ENCODE results near the gene EPS8.
A peak's percentile ranks its signal among the peaks of the same experiment; 100 is the strongest.

The EPS8 gene

DNA sequence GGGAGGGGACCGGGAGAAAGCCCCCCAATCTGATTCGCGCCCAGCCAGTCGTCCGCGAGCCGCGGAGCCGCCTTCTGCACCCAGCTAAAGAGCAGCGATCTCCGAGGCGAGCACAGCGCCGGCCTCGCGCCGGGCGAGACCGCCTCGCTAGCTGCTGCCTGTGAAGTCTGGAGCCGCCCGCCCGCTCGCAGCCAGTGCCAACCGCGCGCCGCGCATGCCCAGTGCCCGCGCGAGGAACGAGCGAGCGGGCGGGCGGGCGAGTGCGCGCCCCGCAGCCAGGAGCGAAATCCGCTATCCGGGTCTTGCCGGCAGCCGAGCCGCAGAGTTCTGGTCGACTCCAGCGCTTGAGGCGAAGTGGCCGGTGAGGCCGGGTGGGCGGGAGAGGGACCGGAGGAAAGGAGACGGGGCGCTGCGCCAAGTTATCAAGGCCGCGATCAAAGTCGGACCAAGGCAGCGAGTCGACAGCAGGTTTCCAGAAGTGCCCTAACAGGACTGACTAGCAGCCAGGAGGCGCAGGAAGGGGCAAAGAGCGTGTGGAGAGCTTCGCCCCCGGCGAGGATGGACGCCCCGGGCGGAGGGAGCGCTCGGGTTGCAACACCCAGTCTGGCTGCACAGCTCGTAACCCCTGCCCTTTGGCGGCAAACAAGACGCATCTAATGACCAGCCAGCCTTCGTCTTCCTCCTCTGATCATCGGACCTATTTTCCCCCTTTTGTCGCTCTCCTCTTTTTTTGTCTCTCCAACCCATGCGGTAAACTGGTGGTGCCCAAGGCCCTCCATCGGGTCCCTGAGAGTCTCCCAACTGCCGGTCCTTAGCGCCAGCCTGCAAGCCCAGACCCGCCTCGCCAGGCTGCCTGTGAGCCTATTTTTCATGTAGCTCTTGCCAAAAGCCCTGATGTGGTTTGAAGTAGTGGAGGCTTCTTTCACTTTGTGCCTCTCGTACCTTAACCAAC, at the start of gene EPS8:
Gene EPS8 (minus strand): TSS at position 169 of the 952 bp plus-strand sequence. CDS start 106,437 bp downstream, outside the sequence.
- DNase-seq (ENCODE audit: low read depth in 2 of 2) = peak; percentile 79 to 82

- peak; percentile 76 to 80 for DNase-seq (ENCODE audit: low read depth in 2 of 2)
Measured at GRCh38 chr12:15837141-15837790, 48.1 kb upstream of the EPS8 start.

DNA sequence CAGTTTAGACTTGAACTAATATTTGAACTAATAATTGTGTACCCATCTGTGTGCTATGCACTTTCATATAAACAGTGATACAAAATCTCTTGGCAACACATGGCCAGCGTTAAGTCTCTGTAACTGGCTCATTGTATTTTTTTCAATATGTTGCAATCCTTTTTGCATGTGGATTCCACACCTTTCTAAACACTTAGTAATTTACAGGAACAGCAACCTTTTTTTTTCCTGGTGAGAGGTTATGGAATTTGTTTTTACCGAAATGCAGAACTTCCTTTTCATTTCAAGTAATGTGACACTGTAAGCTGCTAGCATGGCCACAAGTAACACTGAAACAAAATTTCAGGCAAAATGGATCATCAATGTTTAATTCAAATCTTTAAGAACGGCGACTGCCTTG, 45.4 kb upstream of the EPS8 start:
- DNase-seq (ENCODE audit: low read depth in 2 of 2) = no peak

DNA sequence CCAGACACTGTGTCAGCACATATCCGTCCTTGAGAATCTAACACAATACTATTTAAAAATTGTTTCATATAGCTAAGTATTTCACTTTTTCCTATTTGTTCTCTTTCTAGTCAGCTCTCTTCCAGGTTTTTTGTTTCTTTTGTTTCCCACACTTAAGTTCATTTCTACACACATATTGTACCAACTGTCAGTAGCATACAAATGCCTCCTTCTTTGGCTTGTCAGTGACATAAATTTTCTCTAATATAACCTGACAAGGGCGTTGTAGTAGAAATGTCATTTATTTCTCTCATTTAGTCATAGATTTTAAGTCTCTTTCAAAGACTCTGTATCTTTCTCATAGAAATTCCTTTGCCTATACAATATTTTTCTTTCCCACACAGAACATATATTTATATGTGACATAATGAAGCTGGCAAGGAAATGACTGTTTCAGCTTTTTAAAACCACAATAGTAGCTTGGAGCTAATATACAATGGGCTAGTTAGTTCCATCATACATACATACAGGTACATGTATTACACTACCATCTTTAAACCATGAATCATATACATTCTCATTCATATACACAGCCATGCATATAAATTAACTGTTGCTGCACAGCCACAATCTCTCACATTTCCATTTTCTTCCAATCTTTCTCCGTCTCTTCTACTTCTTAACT, 42.3 kb upstream of the EPS8 start:
- DNase-seq (ENCODE audit: low read depth in 2 of 2) = no peak

DNA sequence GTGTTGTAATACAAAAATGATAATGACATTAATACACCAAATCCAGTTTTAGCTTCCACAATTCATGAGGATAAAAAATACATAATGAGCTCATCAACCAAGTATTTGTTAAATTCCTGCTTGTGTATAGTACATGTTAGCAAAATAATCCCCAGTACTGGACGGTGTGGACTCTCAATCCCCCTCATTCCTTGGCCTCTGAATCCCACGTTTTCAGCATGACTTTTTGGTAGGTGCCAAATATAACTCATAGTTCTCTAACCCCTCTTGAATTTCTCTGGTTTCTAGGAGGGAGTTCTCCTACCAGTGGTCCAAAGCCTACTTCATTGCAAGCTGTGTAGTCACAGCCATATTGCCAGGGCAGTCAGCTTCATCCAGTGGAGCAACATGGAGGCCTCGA, 41.4 kb upstream of the EPS8 start:
- DNase-seq (ENCODE audit: low read depth in 2 of 2) = peak in 1 of 2 experiments; percentile 42

- DNase-seq (ENCODE audit: low read depth in 2 of 2) = peak in 1 of 2 experiments; percentile 37
Measured at GRCh38 chr12:15829949-15830348, 40.8 kb upstream of the EPS8 start.

DNA sequence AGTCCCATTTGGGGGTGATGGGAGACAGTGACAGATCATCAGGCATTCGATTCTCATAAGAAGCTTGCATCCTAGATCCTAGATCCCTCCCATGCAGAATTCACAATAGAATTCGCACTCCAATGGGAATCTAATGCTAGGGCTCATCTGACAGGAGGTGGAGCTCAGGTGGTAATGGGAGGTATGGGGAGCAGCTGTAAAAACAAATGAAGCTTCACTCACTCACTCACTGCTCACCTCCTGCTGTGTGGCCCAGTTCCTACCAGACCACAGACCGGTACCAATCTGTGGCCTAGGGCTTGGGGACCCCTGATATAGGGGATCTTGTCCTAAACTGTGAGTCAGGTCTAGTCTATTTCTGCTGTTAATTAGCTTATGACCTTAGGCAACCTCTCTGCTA, 40.1 kb upstream of the EPS8 start:
- no peak for DNase-seq (ENCODE audit: low read depth in 2 of 2)

DNA sequence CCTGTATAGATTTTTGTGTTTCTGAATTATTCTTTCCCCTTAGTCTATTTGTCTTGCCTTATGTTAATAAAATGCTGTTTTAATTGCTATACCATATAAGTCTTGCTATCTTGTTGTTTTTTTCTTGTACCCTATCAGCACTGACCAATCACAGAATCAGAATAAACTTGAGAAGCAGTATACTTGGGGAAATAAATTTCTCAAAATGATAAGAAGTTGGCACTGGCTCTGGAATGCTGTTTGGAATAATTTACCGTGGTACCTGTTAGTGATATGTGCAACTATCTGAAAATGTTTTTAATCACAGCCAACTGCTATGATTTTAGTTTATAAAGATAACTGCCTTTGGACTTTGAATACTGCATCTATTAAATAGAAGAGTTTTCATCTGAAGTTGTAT, 37.9 kb upstream of the EPS8 start:
- DNase-seq (ENCODE audit: low read depth in 2 of 2) = no peak

DNA sequence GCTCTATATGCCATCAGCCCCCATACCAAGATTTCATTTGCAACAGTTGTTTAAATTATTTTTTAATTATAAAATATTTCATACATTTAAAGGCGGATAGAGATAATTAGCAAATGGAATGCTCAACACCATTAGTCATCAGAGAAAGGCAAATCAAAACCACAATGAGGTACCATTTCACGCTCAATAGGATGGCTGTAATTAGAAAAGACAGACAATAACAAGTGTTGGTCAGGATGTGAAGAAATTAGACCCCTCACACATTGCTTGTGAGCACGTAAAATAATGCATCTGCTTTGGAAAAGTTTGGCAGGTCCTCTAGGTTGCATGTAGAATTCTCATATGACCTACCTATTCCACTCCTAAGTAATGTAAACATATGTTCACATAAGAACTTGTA, 35.3 kb upstream of the EPS8 start:
- no peak for DNase-seq (ENCODE audit: low read depth in 2 of 2)

DNA sequence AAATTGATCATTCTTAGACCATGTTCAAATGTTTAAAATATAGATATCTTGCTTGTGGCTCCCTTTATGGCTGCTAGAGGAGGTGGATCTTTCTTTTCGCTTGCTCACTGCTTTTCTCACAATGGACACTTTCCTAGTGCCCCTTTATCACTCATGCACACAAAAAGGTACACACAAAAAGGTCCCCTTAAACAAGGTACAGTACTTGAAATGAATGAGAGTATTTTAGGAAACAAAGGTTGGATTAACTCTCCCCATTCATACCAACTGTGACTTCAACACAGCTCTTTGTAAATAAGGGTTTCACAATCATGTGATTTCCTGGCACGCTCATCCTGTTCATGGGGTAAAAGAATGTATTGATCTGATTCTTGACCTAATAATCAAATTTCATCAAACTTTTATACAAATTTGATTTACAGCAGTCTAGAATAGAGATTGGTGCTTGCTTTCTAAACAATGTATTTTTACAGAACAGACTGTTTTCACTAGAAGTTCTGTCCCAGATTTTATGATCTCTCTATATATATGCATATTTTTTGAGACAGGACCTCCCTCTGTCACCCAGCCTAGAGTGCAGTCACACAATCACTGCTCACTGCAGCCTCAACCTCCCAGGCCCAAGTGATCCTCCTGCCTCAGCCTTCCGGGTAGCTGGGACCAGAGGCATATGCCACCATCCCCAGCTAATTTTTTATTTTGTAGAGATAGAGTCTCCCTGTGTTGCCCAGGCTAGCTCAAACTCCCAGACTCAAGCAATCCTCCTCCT, 34.4 kb upstream of the EPS8 start:
- no peak for DNase-seq (ENCODE audit: low read depth in 2 of 2)

GRCh38 chr12:15819644-15820437, 30.7 kb upstream of the EPS8 start:
- DNase-seq (ENCODE audit: low read depth in 2 of 2) = no peak

GRCh38 chr12:15818418-15818817, 29.2 kb upstream of the EPS8 start:
- DNase-seq (ENCODE audit: low read depth in 2 of 2) = no peak

GRCh38 chr12:15815730-15816129, 26.5 kb upstream of the EPS8 start:
- DNase-seq (ENCODE audit: low read depth in 2 of 2) = no peak

DNA sequence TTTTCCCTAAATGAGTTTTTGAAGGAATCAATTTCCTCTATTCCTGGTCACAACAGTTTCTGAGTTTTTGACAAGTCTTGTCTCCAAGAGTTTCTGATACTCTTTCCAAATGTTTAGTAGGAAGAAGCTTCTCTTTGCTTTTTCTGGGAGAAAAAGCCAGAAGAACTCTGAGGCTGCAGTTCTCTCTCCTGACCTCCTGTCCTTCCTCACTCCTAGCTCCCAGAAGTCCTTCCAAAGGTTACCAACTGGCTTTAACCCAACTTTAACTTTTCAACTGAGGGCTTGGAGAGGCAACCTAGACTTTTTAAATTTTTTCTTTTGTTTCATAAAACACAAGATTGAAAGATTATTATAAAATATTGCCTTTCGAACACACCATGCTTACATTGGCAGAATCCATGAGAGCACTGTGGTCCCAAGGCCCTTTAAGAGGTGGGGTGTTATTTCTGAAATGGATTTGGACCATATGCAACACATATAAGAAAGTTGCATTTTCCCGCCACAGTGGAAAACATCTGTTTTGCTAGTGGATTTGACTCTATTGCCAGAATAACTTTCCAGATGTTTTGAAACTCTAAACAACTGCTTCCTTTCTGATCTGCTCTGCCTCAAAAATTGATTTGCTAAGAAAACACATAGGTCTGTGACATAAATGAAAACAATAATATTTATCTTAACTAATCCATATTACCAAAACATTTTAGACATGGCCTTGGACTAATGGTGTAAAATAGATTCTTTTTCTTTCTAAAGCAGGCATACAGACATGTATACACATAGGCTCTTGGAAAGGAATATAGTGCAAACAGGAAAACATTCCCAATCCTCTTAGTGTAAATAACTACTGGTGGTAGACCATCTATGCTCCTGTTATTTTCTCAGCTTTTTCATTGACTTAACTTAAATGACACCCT, 22.3 kb upstream of the EPS8 start:
- DNase-seq (ENCODE audit: low read depth in 2 of 2) = no peak

- no peak for DNase-seq (ENCODE audit: low read depth in 2 of 2)
Measured at GRCh38 chr12:15808652-15809051, 19.5 kb upstream of the EPS8 start.

DNA sequence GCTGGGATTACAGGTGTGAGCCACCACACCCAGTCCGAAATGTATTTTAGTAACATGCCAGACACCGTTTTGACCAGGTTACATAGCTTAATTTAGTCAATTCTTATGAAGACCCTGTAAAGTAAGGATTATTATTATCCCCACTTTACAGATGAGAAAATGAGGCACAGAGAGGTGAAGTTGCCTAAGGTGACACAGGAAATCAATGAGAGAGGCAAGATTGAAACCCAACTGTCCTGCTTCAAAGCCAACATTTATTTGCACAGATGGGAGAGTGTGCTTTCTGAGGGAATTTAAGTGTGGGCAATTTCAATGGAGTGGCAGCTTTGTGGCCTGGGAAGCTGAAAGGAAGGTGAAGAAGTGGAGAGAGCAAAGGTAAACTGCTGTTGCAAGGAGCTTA, 19.1 kb upstream of the EPS8 start:
- DNase-seq (ENCODE audit: low read depth in 2 of 2) = no peak

DNA sequence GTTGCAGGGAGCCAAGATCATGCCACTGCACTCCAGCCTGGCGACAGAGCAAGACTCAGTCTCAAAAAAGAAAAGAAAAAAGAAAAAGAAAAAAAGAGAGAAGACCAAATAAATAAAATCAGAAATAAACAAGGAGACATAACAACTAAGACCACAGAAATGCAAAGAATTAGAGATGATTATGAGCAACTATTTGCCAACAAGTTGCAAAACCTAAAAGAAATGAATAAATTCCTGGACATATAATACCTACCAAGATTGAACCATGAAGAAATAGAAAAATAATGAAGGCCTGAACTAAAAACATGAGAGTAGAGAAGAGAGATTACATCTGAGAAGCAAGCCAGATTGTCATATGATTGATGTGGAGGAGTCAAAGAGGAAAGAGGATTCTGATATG, 17.6 kb upstream of the EPS8 start:
- DNase-seq (ENCODE audit: low read depth in 2 of 2) = no peak

GRCh38 chr12:15801770-15802744, 12.9 kb upstream of the EPS8 start:
- no peak for DNase-seq (ENCODE audit: low read depth in 2 of 2)

GRCh38 chr12:15800278-15800677, 11.1 kb upstream of the EPS8 start:
- DNase-seq (ENCODE audit: low read depth in 2 of 2) = no peak
